ENCODE measurements around the gene TBPL1. TPM values are rescaled to one million over a fixed set of nuclear protein-coding genes. Genes with fewer than 3 reads are reported as not detected.

TBPL1 gene
- total and polyA plus RNA-seq, 2 of the 13 experiments (the other 11 are each of a cell fraction or from before 2014, with no cell fraction given) = 25.3 to 39.3 TPM

DNA sequence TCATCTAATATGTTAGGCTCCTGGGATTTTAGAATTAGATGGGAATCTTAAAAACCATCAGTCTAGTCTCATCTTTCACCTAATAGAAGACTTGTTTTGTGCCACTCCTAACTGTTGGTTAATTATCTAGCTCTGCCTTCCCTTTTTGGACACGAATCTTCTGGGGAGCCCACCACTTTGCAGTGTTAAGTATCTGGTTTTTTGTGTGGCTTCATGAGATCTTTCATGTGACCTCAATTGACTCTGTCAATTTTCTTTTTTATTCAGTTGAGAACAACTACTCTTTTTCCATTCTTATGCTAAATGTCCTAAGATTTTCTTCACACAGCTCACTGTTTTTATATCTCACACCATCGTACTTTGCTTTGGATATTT lies 16.9 kb downstream of the TBPL1 start:
- no peaks in the 10 kb centered on the region for H3K27me3 ChIP-seq (ENCODE audit: control insufficient read depth in 1 of 2, insufficient read depth in 2 of 2, low read length in 2 of 2)
- H2AFZ ChIP-seq (ENCODE audit: low read length) = no peak overlapping the region
- H3K9ac ChIP-seq (ENCODE audit: insufficient read depth, low read depth, low read length) = no peak overlapping the region
- no peak overlapping the region for H3K4me3 ChIP-seq (replicated peaks in 1 of 3; ENCODE audit: insufficient read depth in 1 of 3, low read depth in 2 of 3, low read length in 3 of 3)
- H3K36me3 ChIP-seq (replicated peaks in 1 of 2; ENCODE audit: control insufficient read depth in 1 of 2, insufficient read depth in 2 of 2, low read length in 2 of 2) = no peaks in the 10 kb centered on the region
- no peak overlapping the region for H3K27ac ChIP-seq (ENCODE audit: extremely low read length, insufficient read depth, low read length)
- 0 out of 2 replicates have a peak, but pooled peaks cover 3% of the 10 kb centered on the region for H4K20me1 ChIP-seq (ENCODE audit: insufficient read depth, low read length)
- no peaks in the 10 kb centered on the region for H3K9me3 ChIP-seq (ENCODE audit: low read length)
- FAIRE-seq (no peak), DNase-seq (ENCODE audit: low spot score) (no peak), ATAC-seq (no peak)
- intact Hi-C loops (cut with micrococcal nuclease; ENCODE audit: unreplicated experiment) = no loop called here
- WGBS (ENCODE audit: low lambda C conversion rate) = 88% methylated on average over 2 of the region's 2 CpGs
- no peak for TF ChIP-seq ZNF556 (CRISPR knock-in tag; IDR thresholded peaks at IDR 0.05; ENCODE audit: borderline replicate concordance)
- TF ChIP-seq ZNF614 (CRISPR knock-in tag; IDR thresholded peaks at IDR 0.05; ENCODE audit: borderline replicate concordance) = no peak
- no peak for TF ChIP-seq ZNF235 (CRISPR knock-in tag; IDR thresholded peaks at IDR 0.05; ENCODE audit: borderline replicate concordance)
- TF ChIP-seq ZNF674 (CRISPR knock-in tag; IDR thresholded peaks at IDR 0.05; ENCODE audit: low read depth) = no peak
- no peak for TF ChIP-seq ARHGAP35 (CRISPR knock-in tag; IDR thresholded peaks at IDR 0.05; ENCODE audit: borderline replicate concordance)
- TF ChIP-seq SMAD3 (CRISPR knock-in tag; IDR thresholded peaks at IDR 0.05) = no peak
- no peak for TF ChIP-seq HNRNPH1 (optimal IDR thresholded peaks at IDR 0.05; ENCODE audit: low read depth, low read length)
- no peak for TF ChIP-seq SMARCE1 (IDR thresholded peaks at IDR 0.05; ENCODE audit: borderline replicate concordance)
- no peak for TF ChIP-seq ZNF430 (CRISPR knock-in tag; IDR thresholded peaks at IDR 0.05)
- no peak for TF ChIP-seq ZNF331 (CRISPR knock-in tag; IDR thresholded peaks at IDR 0.05)
- no peak for TF ChIP-seq POLR2G (IDR thresholded peaks at IDR 0.05; ENCODE audit: low read depth, low read length)
- TF ChIP-seq ATF1 (CRISPR knock-in tag; IDR thresholded peaks at IDR 0.05) = no peak
- TF ChIP-seq ADNP (CRISPR knock-in tag; IDR thresholded peaks at IDR 0.05) = no peak
- TF ChIP-seq AGO1 (IDR thresholded peaks at IDR 0.05; ENCODE audit: low read depth, low read length, poor library complexity, severe bottlenecking) = no peak
- no peak for TF ChIP-seq YEATS2 (CRISPR knock-in tag; IDR thresholded peaks at IDR 0.05; ENCODE audit: borderline replicate concordance)
- TF ChIP-seq, protein P1, sequence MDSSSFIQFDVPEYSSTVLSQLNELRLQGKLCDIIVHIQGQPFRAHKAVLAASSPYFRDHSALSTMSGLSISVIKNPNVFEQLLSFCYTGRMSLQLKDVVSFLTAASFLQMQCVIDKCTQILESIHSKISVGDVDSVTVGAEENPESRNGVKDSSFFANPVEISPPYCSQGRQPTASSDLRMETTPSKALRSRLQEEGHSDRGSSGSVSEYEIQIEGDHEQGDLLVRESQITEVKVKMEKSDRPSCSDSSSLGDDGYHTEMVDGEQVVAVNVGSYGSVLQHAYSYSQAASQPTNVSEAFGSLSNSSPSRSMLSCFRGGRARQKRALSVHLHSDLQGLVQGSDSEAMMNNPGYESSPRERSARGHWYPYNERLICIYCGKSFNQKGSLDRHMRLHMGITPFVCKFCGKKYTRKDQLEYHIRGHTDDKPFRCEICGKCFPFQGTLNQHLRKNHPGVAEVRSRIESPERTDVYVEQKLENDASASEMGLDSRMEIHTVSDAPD (CRISPR knock-in tag; IDR thresholded peaks at IDR 0.05) = no peak
- TF ChIP-seq FOXO4 (CRISPR knock-in tag; conservative IDR thresholded peaks at IDR 0.05) = no peak
- no peak for TF ChIP-seq ZSCAN9 (CRISPR knock-in tag; IDR thresholded peaks at IDR 0.05; ENCODE audit: borderline replicate concordance)
- TF ChIP-seq ZNF703 (CRISPR knock-in tag; IDR thresholded peaks at IDR 0.05; ENCODE audit: borderline replicate concordance) = no peak
- TF ChIP-seq, protein P2, sequence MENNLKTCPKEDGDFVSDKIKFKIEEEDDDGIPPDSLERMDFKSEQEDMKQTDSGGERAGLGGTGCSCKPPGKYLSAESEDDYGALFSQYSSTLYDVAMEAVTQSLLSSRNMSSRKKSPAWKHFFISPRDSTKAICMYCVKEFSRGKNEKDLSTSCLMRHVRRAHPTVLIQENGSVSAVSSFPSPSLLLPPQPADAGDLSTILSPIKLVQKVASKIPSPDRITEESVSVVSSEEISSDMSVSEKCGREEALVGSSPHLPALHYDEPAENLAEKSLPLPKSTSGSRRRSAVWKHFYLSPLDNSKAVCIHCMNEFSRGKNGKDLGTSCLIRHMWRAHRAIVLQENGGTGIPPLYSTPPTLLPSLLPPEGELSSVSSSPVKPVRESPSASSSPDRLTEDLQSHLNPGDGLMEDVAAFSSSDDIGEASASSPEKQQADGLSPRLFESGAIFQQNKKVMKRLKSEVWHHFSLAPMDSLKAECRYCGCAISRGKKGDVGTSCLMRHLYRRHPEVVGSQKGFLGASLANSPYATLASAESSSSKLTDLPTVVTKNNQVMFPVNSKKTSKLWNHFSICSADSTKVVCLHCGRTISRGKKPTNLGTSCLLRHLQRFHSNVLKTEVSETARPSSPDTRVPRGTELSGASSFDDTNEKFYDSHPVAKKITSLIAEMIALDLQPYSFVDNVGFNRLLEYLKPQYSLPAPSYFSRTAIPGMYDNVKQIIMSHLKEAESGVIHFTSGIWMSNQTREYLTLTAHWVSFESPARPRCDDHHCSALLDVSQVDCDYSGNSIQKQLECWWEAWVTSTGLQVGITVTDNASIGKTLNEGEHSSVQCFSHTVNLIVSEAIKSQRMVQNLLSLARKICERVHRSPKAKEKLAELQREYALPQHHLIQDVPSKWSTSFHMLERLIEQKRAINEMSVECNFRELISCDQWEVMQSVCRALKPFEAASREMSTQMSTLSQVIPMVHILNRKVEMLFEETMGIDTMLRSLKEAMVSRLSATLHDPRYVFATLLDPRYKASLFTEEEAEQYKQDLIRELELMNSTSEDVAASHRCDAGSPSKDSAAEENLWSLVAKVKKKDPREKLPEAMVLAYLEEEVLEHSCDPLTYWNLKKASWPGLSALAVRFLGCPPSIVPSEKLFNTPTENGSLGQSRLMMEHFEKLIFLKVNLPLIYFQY (CRISPR knock-in tag; IDR thresholded peaks at IDR 0.05; ENCODE audit: borderline replicate concordance) = no peak
- H3K4me2 ChIP-seq (ENCODE audit: low read depth, low read length) = no peak overlapping the region
- peaks cover 3% of the 10 kb centered on the region for H3K79me2 ChIP-seq (ENCODE audit: insufficient read depth, low read length)
- in situ Hi-C loops (cut with HindIII; ENCODE audit: extremely low pct_ligation_motif_present, low pct_unique_long_range_greater_than_20kb) = loop anchor here (5.0 kb wide), 1 partner anchor 92 kb away; no protein-coding TSS in a partner anchor
- BruUV-seq (replicated peaks) = no TSS peak
- no peaks in the 10 kb centered on the region for H3K4me1 ChIP-seq (ENCODE audit: insufficient read depth, low read length)
- POLR2A ChIA-PET = no interaction called here
- CTCF ChIA-PET (ENCODE audit: low intra/inter-chr PET ratio, low total read pairs) = no interaction called here
